HL-60 (cell line): ENCODE measurements around the gene GALNT9.

ENCODE experiments used
- DNase-seq, 2 experiments: peaks; one replicate each; pipeline ENCODE4 v3.0.0-alpha.2; 2010 to 2020; ENCODE audit warnings: low read depth in 1 of 2, low spot score in 1 of 2
- H3K27ac ChIP-seq: fragments of 250-450 bp; sonication (Bioruptor Pico); replicated peaks from 2 replicates; pipeline ENCODE4 v1.5.1; 2020; ENCODE audit warnings: mild to moderate bottlenecking, moderate library complexity
- H3K27me3 ChIP-seq: fragments of 250-450 bp; sonication (Bioruptor Pico); 2 replicates; pipeline ENCODE4 v1.5.1; 2021; ENCODE audit warnings: mild to moderate bottlenecking, moderate library complexity; ENCODE audit not compliant: insufficient read depth, poor library complexity, severe bottlenecking
- H3K4me3 ChIP-seq: replicated peaks from 2 replicates; pipeline ENCODE4 v1.5.1; 2011; ENCODE audit warnings: mild to moderate bottlenecking, control low read depth, low read length; ENCODE audit not compliant: insufficient read depth
- GABPA ChIP-seq: IDR thresholded peaks from 2 replicates; pipeline ENCODE4 v1.6.1; 2012; ENCODE audit warnings: low read depth
- POLR2AphosphoS5 ChIP-seq: IDR thresholded peaks from 2 replicates; pipeline ENCODE4 v1.6.1; 2012; ENCODE audit warnings: low read depth
- REST ChIP-seq: IDR thresholded peaks from 2 replicates; pipeline ENCODE4 v1.6.1; 2012; ENCODE audit warnings: low read depth; ENCODE audit not compliant: insufficient replicate concordance
- SPI1 ChIP-seq: IDR thresholded peaks from 2 replicates; pipeline ENCODE4 v1.6.1; 2012; ENCODE audit warnings: low read depth, mild to moderate bottlenecking, borderline replicate concordance
- TF ChIP-seq, protein P1 (sequence below): IDR thresholded peaks from one replicate; pipeline ENCODE4 v1.5.1; 2011; ENCODE audit warnings: low read length, control low read depth, inconsistent platforms; ENCODE audit not compliant: insufficient read depth

GALNT9 gene

DNA sequence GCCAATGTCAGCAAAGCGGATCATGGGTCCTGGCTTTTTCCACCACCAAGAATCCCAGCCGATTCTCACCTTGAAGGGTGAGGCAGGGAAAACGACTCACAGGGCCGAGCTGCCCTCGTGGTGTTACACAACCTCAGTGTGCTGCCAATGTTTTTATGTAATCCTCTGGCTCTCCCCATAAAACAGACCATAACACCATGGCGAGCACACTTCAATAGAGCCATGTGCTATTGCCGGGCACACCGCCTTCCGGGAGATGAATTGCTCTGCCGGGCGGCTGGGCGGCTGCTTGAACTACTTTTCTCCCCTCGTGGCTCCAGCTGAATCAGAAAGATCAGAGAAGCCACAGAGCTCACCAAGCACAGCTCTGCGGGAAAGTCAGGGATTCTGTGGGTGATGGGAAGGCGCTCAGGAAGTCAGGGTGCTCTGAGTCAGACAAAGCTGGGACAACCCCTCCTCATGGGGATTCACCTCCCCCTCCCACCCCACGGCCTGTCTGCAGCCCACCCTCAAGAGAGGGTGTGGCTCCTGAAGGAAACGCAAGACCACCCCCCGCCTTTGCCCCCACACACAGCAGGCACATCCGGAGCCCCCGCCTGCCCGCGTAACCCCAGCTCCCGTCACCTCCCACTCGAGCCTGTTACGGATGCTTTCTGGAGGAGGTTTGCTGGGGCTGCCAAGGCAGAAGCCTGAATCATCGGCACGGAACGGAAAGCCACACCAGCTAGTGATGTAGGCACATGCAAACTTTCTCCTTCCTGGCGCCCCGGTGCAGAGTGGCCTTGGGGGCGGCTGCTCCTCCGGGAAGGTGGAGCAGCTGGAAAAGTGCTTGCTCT lies 1.8 kb downstream of the GALNT9 start:
- Histone ChIP-seq H3K4me3 (no peak overlapping the region), H3K27ac (no peak overlapping the region), H3K27me3 (peaks cover 35% of the 10 kb centered on the region)
- TF ChIP-seq POLR2AphosphoS5 (no peak), REST (no peak), SPI1 (no peak), GABPA (no peak)
- TF ChIP-seq, protein P1, sequence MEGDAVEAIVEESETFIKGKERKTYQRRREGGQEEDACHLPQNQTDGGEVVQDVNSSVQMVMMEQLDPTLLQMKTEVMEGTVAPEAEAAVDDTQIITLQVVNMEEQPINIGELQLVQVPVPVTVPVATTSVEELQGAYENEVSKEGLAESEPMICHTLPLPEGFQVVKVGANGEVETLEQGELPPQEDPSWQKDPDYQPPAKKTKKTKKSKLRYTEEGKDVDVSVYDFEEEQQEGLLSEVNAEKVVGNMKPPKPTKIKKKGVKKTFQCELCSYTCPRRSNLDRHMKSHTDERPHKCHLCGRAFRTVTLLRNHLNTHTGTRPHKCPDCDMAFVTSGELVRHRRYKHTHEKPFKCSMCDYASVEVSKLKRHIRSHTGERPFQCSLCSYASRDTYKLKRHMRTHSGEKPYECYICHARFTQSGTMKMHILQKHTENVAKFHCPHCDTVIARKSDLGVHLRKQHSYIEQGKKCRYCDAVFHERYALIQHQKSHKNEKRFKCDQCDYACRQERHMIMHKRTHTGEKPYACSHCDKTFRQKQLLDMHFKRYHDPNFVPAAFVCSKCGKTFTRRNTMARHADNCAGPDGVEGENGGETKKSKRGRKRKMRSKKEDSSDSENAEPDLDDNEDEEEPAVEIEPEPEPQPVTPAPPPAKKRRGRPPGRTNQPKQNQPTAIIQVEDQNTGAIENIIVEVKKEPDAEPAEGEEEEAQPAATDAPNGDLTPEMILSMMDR: no peak
- peak in 1 of 2 experiments; percentile 7 for DNase-seq

DNA sequence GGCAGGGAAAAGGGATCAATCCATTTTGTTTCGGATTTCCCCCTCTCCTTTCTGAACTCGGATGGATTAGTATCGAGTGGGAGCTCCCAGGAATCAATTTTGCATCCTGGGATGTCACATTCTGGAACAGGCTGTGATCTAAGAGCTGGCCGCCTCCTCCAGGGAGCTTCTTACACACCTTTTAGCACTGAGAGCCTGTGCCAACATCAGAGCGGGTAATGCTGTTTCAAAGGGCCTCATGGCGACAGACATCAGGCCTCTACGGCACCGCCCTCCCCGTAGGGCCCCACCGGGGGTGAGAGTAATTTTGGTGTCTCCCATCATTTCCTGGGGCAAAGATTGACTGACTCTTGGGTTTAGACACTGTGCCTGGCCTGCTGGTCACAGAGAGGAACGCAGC lies 2.7 kb downstream of the GALNT9 start:
- no peak overlapping the region for H3K27ac ChIP-seq
- no peak overlapping the region for H3K4me3 ChIP-seq
- DNase-seq: no peak
- no peak for TF ChIP-seq SPI1
- no peak for TF ChIP-seq POLR2AphosphoS5
- TF ChIP-seq REST: no peak
- TF ChIP-seq, protein P1: no peak
- TF ChIP-seq GABPA: no peak
- H3K27me3 ChIP-seq: peaks cover 35% of the 10 kb centered on the region

GRCh38 chr12:132325733-132326130 lies 3.7 kb downstream of the GALNT9 start:
- TF ChIP-seq, protein P1: no peak
- TF ChIP-seq GABPA (no peak), REST (no peak), SPI1 (no peak), POLR2AphosphoS5 (no peak)
- no peak overlapping the region for H3K27ac ChIP-seq
- peaks cover 35% of the 10 kb centered on the region for H3K27me3 ChIP-seq
- no peak for DNase-seq
- H3K4me3 ChIP-seq: no peak overlapping the region
